B cell (primary cell): Measurements from ENCODE around the gene C1orf115.

Source experiments
- EZH2 ChIP-seq: IDR thresholded peaks from 2 replicates; pipeline ENCODE4 v1.6.1; 2012; ENCODE audit warnings: borderline replicate concordance, low read depth, mild to moderate bottlenecking, moderate library complexity, low read length; ENCODE audit not compliant: insufficient read depth, poor library complexity, severe bottlenecking
- TF ChIP-seq, protein P1 (sequence below): fragments of 200-600 bp; IDR thresholded peaks from one replicate; pipeline ENCODE4 v1.8.0; 2022; ENCODE audit warnings: antibody characterized with exemption, mild to moderate bottlenecking

DNA sequence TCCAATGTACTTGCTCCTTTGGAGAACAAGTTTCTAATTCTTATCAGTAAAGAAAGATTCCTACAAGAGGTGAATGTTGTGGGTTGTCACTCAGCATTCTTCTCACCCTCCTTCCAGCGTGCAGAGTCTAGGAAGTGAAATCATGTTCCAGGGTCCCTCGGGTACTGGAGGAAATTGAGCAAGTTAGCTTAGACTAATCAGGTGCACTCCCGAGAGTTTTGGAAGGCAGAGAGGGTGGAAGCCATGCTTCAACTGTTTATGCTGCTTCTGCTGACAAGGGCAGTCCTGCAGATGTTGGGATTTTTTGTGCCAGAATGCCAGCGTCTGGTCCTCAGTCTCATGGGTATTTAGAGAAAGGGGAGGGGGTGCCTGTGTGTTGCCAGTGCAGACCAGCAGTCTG is 5.3 kb upstream of the C1orf115 start:
- TF ChIP-seq EZH2, result no peak
- TF ChIP-seq, protein P1, sequence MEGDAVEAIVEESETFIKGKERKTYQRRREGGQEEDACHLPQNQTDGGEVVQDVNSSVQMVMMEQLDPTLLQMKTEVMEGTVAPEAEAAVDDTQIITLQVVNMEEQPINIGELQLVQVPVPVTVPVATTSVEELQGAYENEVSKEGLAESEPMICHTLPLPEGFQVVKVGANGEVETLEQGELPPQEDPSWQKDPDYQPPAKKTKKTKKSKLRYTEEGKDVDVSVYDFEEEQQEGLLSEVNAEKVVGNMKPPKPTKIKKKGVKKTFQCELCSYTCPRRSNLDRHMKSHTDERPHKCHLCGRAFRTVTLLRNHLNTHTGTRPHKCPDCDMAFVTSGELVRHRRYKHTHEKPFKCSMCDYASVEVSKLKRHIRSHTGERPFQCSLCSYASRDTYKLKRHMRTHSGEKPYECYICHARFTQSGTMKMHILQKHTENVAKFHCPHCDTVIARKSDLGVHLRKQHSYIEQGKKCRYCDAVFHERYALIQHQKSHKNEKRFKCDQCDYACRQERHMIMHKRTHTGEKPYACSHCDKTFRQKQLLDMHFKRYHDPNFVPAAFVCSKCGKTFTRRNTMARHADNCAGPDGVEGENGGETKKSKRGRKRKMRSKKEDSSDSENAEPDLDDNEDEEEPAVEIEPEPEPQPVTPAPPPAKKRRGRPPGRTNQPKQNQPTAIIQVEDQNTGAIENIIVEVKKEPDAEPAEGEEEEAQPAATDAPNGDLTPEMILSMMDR, result no peak
